ENCODE measurements around the gene KLHL34.

Gene KLHL34

GRCh38 chrX:21658152-21658737 lies at the start of gene KLHL34:
KLHL34 (minus strand) TSS chrX:21658330; CDS start chrX:21657788, 542 bp downstream.
- no peak for DNase-seq

- DNase-seq: no peak
These were observed 47.1 kb upstream of the KLHL34 start for GRCh38 chrX:21705225-21705624.

GRCh38 chrX:21702725-21703124 lies 44.6 kb upstream of the KLHL34 start:
- no peak for DNase-seq

- DNase-seq: peak; percentile 0
These were observed 42.8 kb upstream of the KLHL34 start for GRCh38 chrX:21700967-21701366.

- DNase-seq: no peak
These were observed 42.1 kb upstream of the KLHL34 start for GRCh38 chrX:21700275-21700674.

GRCh38 chrX:21699136-21699535 lies 41.0 kb upstream of the KLHL34 start:
- peak; percentile 15 for DNase-seq

GRCh38 chrX:21698272-21698671 lies 40.1 kb upstream of the KLHL34 start:
- DNase-seq: no peak

- DNase-seq: peak; percentile 26
These were observed 33.4 kb upstream of the KLHL34 start for GRCh38 chrX:21691512-21692018.

- peak; percentile 70 for DNase-seq
These were observed 25.8 kb upstream of the KLHL34 start for GRCh38 chrX:21683941-21684340.

GRCh38 chrX:21678048-21678612 lies 20.0 kb upstream of the KLHL34 start:
- no peak for DNase-seq

- no peak for DNase-seq
These were observed 17.8 kb upstream of the KLHL34 start for GRCh38 chrX:21675931-21676330.

GRCh38 chrX:21674430-21675186 lies 16.5 kb upstream of the KLHL34 start:
- DNase-seq: no peak

GRCh38 chrX:21666679-21667078 lies 8.5 kb upstream of the KLHL34 start:
- peak; percentile 21 for DNase-seq

GRCh38 chrX:21666252-21666651 lies 8.1 kb upstream of the KLHL34 start:
- no peak for DNase-seq

- DNase-seq: no peak
These were observed 4.6 kb upstream of the KLHL34 start for GRCh38 chrX:21662761-21663160.

- no peak for DNase-seq
These were observed 3.2 kb upstream of the KLHL34 start for GRCh38 chrX:21661316-21661715.

- DNase-seq: no peak
These were observed 2.0 kb upstream of the KLHL34 start for GRCh38 chrX:21660156-21660555.

- DNase-seq: no peak
These were observed 1.2 kb upstream of the KLHL34 start for GRCh38 chrX:21659320-21659719.

GRCh38 chrX:21658746-21659145 lies 616 bp upstream of the KLHL34 start:
- DNase-seq: no peak

GRCh38 chrX:21657318-21658151 lies 595 bp downstream of the KLHL34 start:
- no peak for DNase-seq

GRCh38 chrX:21656587-21657317 lies 1.4 kb downstream of the KLHL34 start:
- no peak for DNase-seq

GRCh38 chrX:21655901-21656586 lies 2.1 kb downstream of the KLHL34 start:
- DNase-seq: no peak

Measured in HCEC 1CT (cell line).